Activated CD8-positive, alpha-beta memory T cell treated with anti-CD3 and anti-CD28 coated beads, Interleukin-2, amount 50 U/mL, for 1 hour (primary cell): ENCODE measurements around the gene MSANTD7.
"Not testable (repeated sequence)": the region's sequence is repeated elsewhere in the genome, so short reads cannot be mapped to it uniquely, and the experiment has no call there.

Experiments
- DNase-seq: peaks from one replicate; pipeline ENCODE4 v3.0.0-alpha.2; 2020; ENCODE audit errors: extremely low read depth

MSANTD7 gene

GRCh38 chr10:14837003-14837756 lies 926 bp upstream of the MSANTD7 start:
- DNase-seq, result no peak

- DNase-seq, result no peak
These were observed 637 bp downstream of the MSANTD7 start for GRCh38 chr10:14838582-14839304.

GRCh38 chr10:14839305-14839695 lies 1.2 kb downstream of the MSANTD7 start:
- no peak for DNase-seq

- DNase-seq, result no peak
These were observed 2.1 kb downstream of the MSANTD7 start for GRCh38 chr10:14840178-14840577.

GRCh38 chr10:14843327-14843988 lies 5.4 kb downstream of the MSANTD7 start:
- no peak for DNase-seq

GRCh38 chr10:14844948-14845347 lies 6.8 kb downstream of the MSANTD7 start:
- DNase-seq, result no peak

- DNase-seq, result no peak
These were observed 14.1 kb downstream of the MSANTD7 start for GRCh38 chr10:14852236-14852635.

- no peak for DNase-seq
These were observed 17.3 kb downstream of the MSANTD7 start for GRCh38 chr10:14855453-14855852.

- no peak for DNase-seq
These were observed 20.3 kb downstream of the MSANTD7 start for GRCh38 chr10:14858338-14858960.

GRCh38 chr10:14859043-14859442 lies 20.9 kb downstream of the MSANTD7 start:
- DNase-seq, result no peak

GRCh38 chr10:14859775-14860174 lies 21.7 kb downstream of the MSANTD7 start:
- no peak for DNase-seq

GRCh38 chr10:14860791-14861190 lies 22.7 kb downstream of the MSANTD7 start:
- no peak for DNase-seq

- not testable (repeated sequence) for DNase-seq
These were observed 26.4 kb downstream of the MSANTD7 start for GRCh38 chr10:14864466-14864865.

- DNase-seq, result not testable (repeated sequence)
These were observed 26.8 kb downstream of the MSANTD7 start for GRCh38 chr10:14864871-14865270.

- DNase-seq, result no peak
These were observed 35.1 kb downstream of the MSANTD7 start for GRCh38 chr10:14873090-14873760.

- DNase-seq, result no peak
These were observed 37.8 kb downstream of the MSANTD7 start for GRCh38 chr10:14875941-14876340.

GRCh38 chr10:14876764-14877163 lies 38.7 kb downstream of the MSANTD7 start:
- DNase-seq, result no peak

GRCh38 chr10:14878266-14879123 lies 40.4 kb downstream of the MSANTD7 start, which contains the start of gene SUV39H2:
SUV39H2 (plus strand) TSS chr10:14878866; CDS start chr10:14878889, 23 bp downstream.
- DNase-seq, result peak; percentile 61

GRCh38 chr10:14879124-14879927 lies 41.2 kb downstream of the MSANTD7 start:
- DNase-seq, result no peak

- DNase-seq, result no peak
These were observed 41.8 kb downstream of the MSANTD7 start for GRCh38 chr10:14879928-14880193.
